Measurements from ENCODE around the gene MYMX.

GRCh38 chr6:44251576-44252524, 35.1 kb downstream of the MYMX start:
- TF ChIP-seq CTCF (IDR thresholded peaks at IDR 0.05) (no peak), POLR2AphosphoS5 (IDR thresholded peaks at IDR 0.05; ENCODE audit: low read depth, low read length) (no peak)
